ENCODE results near the gene GRK5. TPM values are rescaled to one million over a fixed set of nuclear protein-coding genes. Genes with fewer than 3 reads are reported as not detected.

Gene GRK5
- total RNA-seq, 1 experiment from 2014 or later: 58.2 TPM

DNA sequence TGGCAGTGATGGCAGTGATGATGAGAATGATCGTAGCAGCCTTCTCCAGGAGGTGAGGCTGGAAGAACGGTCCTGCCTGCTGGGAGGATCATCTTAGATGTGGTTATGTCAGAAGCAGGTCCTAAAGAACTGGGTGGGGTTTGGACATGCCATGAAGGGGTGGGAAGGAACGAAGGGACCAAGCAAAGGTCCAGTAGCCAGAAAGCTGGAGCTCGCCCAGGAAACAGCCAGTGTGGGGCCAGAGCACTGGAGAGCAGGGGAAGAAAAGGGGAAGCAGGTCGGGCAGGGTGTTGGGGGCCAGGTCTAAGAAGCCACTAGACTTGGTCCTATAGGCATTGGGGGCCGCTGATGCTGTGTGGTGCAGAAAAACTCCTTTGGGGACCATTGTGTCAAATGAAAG lies 207.8 kb downstream of the GRK5 start:
- ChIA-PET POLR2A (ENCODE audit: low non-redundant PET) (no interaction called here), CTCF (interaction anchor here (0.8 kb wide), 1 partner anchor 215 kb away, joined by 7 read pairs; no protein-coding TSS in a partner anchor)
- no TSS peak for BruUV-seq (replicated peaks)
- Histone ChIP-seq H3K27ac (ENCODE audit: low read depth, low read length, poor library complexity, severe bottlenecking) (peak overlapping the region; percentile 23), H3K4me1 (ENCODE audit: insufficient read depth, low read length, poor library complexity, severe bottlenecking) (peaks cover 4% of the 10 kb centered on the region), H3K36me3 (ENCODE audit: insufficient read depth, low read length, poor library complexity, severe bottlenecking) (no peaks in the 10 kb centered on the region), H3K9me3 (ENCODE audit: low read depth, low read length, poor library complexity, severe bottlenecking) (no peaks in the 10 kb centered on the region), H3K4me3 (ENCODE audit: low read depth, low read length, poor library complexity, severe bottlenecking) (no peak overlapping the region), H3K27me3 (replicated peaks; ENCODE audit: insufficient read depth, low read depth, low read length, poor library complexity) (no peaks in the 10 kb centered on the region)
- TF ChIP-seq EZH2 (IDR thresholded peaks at IDR 0.05; ENCODE audit: borderline replicate concordance, low read depth, low read length, poor library complexity, severe bottlenecking): no peak
- TF ChIP-seq CTCF (conservative IDR thresholded peaks at IDR 0.05; ENCODE audit: low read depth, low read length): no peak
- intact Hi-C loops (cut with micrococcal nuclease; ENCODE audit: unreplicated experiment): no loop called here
- no peak for DNase-seq (ENCODE audit: low spot score)

DNA sequence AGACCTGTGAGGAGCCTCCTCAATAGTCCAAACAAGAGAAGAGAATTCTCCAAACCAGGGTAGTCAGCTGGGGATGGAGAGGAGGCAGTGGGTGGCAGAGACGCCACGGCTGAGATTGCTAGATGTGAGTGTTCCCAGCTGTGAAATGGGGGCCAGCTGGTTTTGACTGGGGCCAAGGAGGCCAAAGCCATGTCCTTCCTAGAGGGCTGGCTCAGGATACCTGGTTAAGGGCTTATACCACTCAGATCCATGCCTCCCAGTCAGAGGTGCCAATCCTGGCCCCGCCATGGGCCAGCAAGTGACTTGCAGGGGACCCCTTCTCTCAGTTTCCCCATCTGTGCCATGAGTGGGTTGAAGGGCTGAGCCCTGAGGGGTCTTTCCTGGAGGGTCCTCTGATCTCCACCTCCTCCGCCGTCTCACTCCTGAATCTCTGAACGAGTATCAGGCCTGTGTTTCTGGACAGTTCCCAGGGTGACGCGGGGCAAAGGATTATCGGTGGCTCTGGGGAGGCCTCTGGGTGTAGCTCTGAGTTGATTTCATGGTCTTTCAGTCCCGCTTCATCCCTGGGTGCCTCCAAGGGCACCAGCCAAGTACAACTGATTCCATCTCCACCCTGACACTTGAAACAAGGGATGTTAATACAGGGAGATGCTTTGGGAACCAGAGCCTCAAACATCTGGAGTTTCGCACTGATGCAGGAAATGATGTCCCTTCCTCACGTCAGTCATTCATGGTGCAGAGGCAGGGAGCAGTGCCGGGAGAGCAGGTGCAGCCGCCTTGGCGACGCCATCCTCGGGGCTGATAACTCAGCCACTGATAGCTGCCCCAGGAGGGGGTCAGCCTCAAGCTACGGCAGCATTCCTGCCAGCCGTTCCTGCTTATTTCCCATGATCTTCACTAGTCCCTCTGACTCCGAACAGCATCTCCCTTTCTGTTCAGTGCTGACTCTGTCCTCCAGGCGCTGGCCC lies 208.4 kb downstream of the GRK5 start:
- DNase-seq (ENCODE audit: low spot score): no peak
- peaks cover 4% of the 10 kb centered on the region for H3K4me1 ChIP-seq (ENCODE audit: insufficient read depth, low read length, poor library complexity, severe bottlenecking)
- H3K36me3 ChIP-seq (ENCODE audit: insufficient read depth, low read length, poor library complexity, severe bottlenecking): no peaks in the 10 kb centered on the region
- ChIA-PET CTCF (interaction anchor here (1.3 kb wide), 1 partner anchor 209 kb away, joined by 3 read pairs; no protein-coding TSS in a partner anchor), POLR2A (ENCODE audit: low non-redundant PET) (interaction anchor here (0.5 kb wide), 1 partner anchor 209 kb away, joined by 3 read pairs; no protein-coding TSS in a partner anchor)
- H3K27me3 ChIP-seq (replicated peaks; ENCODE audit: insufficient read depth, low read depth, low read length, poor library complexity): no peaks in the 10 kb centered on the region
- intact Hi-C loops (cut with micrococcal nuclease; ENCODE audit: unreplicated experiment): loop anchor here (2.0 kb wide), 2 partner anchors 209 to 217 kb away; partner anchors contain the start of gene GRK5
- peak overlapping the region; percentile 32 for H3K27ac ChIP-seq (ENCODE audit: low read depth, low read length, poor library complexity, severe bottlenecking)
- H3K9me3 ChIP-seq (ENCODE audit: low read depth, low read length, poor library complexity, severe bottlenecking): no peaks in the 10 kb centered on the region
- H3K4me3 ChIP-seq (ENCODE audit: low read depth, low read length, poor library complexity, severe bottlenecking): no peak overlapping the region
- no TSS peak for BruUV-seq (replicated peaks)
- TF ChIP-seq EZH2 (IDR thresholded peaks at IDR 0.05; ENCODE audit: borderline replicate concordance, low read depth, low read length, poor library complexity, severe bottlenecking) (no peak), CTCF (conservative IDR thresholded peaks at IDR 0.05; ENCODE audit: low read depth, low read length) (no peak)

DNA sequence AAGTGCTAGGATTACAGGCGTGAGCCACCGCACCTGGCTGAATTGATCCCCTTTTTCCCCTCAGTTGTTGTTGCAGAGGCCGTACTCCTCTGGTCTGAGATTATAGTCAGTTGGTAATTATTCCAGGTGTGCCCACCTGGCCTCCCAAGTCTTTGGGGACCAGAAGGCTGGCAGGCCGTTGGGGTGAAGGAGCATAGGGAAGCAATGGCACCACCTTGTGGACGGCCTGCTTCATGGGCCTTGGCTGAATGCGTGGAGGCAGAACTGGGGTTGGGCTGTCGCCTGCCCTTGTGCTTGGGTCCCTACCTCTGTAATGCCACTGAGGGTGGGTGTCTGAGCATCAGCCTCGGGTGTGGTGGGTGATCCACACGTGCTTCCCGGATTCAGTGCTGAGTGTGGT lies 209.5 kb downstream of the GRK5 start:
- DNase-seq (ENCODE audit: low spot score): peak; percentile 66
- peaks cover 12% of the 10 kb centered on the region for H3K4me1 ChIP-seq (ENCODE audit: insufficient read depth, low read length, poor library complexity, severe bottlenecking)
- no peak overlapping the region for H3K27ac ChIP-seq (ENCODE audit: low read depth, low read length, poor library complexity, severe bottlenecking)
- H3K4me3 ChIP-seq (ENCODE audit: low read depth, low read length, poor library complexity, severe bottlenecking): no peak overlapping the region
- intact Hi-C loops (cut with micrococcal nuclease; ENCODE audit: unreplicated experiment): loop anchor here (2.0 kb wide), 2 partner anchors 210 to 218 kb away; partner anchors contain the start of gene GRK5
- ChIA-PET POLR2A (ENCODE audit: low non-redundant PET) (no interaction called here), CTCF (interaction anchor here (1.3 kb wide), 1 partner anchor 210 kb away, joined by 3 read pairs; no protein-coding TSS in a partner anchor)
- TF ChIP-seq CTCF (conservative IDR thresholded peaks at IDR 0.05; ENCODE audit: low read depth, low read length) (peak; percentile 81), EZH2 (IDR thresholded peaks at IDR 0.05; ENCODE audit: borderline replicate concordance, low read depth, low read length, poor library complexity, severe bottlenecking) (no peak)
- no peaks in the 10 kb centered on the region for H3K27me3 ChIP-seq (replicated peaks; ENCODE audit: insufficient read depth, low read depth, low read length, poor library complexity)
- BruUV-seq (replicated peaks): no TSS peak
- H3K36me3 ChIP-seq (ENCODE audit: insufficient read depth, low read length, poor library complexity, severe bottlenecking): no peaks in the 10 kb centered on the region
- no peaks in the 10 kb centered on the region for H3K9me3 ChIP-seq (ENCODE audit: low read depth, low read length, poor library complexity, severe bottlenecking)
